A549 (cell line): ENCODE measurements around the gene MYLK3.

Source experiments
- BHLHE40 ChIP-seq: IDR thresholded peaks from 2 replicates; pipeline ENCODE4 v1.6.1; 2012; ENCODE audit warnings: low read depth, low read length, inconsistent platforms
- JUN ChIP-seq, 2 experiments: fragments of >200 bp; sonication (Bioruptor Twin); formaldehyde crosslinking; IDR thresholded peaks; 2 replicates in 1 of 2; 3 replicates in 1 of 2; pipeline ENCODE4 v1.6.1; 2016 to 2017
- NFE2L2 ChIP-seq: fragments of 150-350 bp; conservative IDR thresholded peaks from 2 replicates; pipeline ENCODE4 v1.6.1; 2014; ENCODE audit warnings: low read length
- SMC3 ChIP-seq: fragments of >200 bp; sonication (Bioruptor Twin); formaldehyde crosslinking; IDR thresholded peaks from 3 replicates; pipeline ENCODE4 v1.6.1; 2018; ENCODE audit warnings: inconsistent platforms
- USF2 ChIP-seq: fragments of 450-650 bp; IDR thresholded peaks from 2 replicates; pipeline ENCODE4 v1.6.1; 2014; ENCODE audit warnings: antibody characterized with exemption

- TF ChIP-seq NFE2L2 (no peak), SMC3 (no peak), USF2 (no peak), BHLHE40 (no peak), JUN (IDR thresholded peaks at IDR 0.05) (no peak)
Measured at GRCh38 chr16:46718214-46718613, 29.9 kb downstream of the MYLK3 start.
